HG02973 (cell line): ENCODE results near the gene TARS2.

Experiments used
- ATAC-seq: cut with Tn5 transposase; IDR thresholded peaks from one replicate; pipeline ENCODE4 v1.9.1; 2021; ENCODE audit warnings: moderate library complexity; ENCODE audit not compliant: unreplicated experiment

The TARS2 gene

GRCh38 chr1:150507912-150508864 is 21.0 kb downstream of the TARS2 start, which contains the start of gene ECM1:
Gene ECM1 (plus strand): TSS chr1:150508109. CDS start chr1:150508210, 101 bp downstream.
- no peak for ATAC-seq

- ATAC-seq: no peak
Measured at GRCh38 chr1:150508982-150509381, 21.8 kb downstream of the TARS2 start.

- no peak for ATAC-seq
Measured at GRCh38 chr1:150511551-150511950, 24.3 kb downstream of the TARS2 start.

GRCh38 chr1:150511985-150512660 is 24.9 kb downstream of the TARS2 start:
- no peak for ATAC-seq

- ATAC-seq: no peak
Measured at GRCh38 chr1:150512846-150513245, 25.6 kb downstream of the TARS2 start.

- no peak for ATAC-seq
Measured at GRCh38 chr1:150513351-150513791, 26.2 kb downstream of the TARS2 start.

- ATAC-seq: no peak
Measured at GRCh38 chr1:150514260-150514659, 27.0 kb downstream of the TARS2 start.

- no peak for ATAC-seq
Measured at GRCh38 chr1:150514913-150515327, 27.7 kb downstream of the TARS2 start.

GRCh38 chr1:150515328-150516049 is 28.3 kb downstream of the TARS2 start, which contains the start of gene FALEC:
Gene FALEC (plus strand): TSS chr1:150515752.
- peak; percentile 91 for ATAC-seq

- ATAC-seq: no peak
Measured at GRCh38 chr1:150516050-150516591, 28.9 kb downstream of the TARS2 start.

- no peak for ATAC-seq
Measured at GRCh38 chr1:150516616-150517015, 29.4 kb downstream of the TARS2 start.

GRCh38 chr1:150521196-150521968 is 34.2 kb downstream of the TARS2 start:
- no peak for ATAC-seq

GRCh38 chr1:150525348-150525747 is 38.1 kb downstream of the TARS2 start:
- no peak for ATAC-seq

GRCh38 chr1:150528196-150528595 is 41.0 kb downstream of the TARS2 start:
- ATAC-seq: no peak

GRCh38 chr1:150529017-150529416 is 41.8 kb downstream of the TARS2 start:
- no peak for ATAC-seq

GRCh38 chr1:150530491-150531159 is 43.4 kb downstream of the TARS2 start:
- ATAC-seq: no peak

- no peak for ATAC-seq
Measured at GRCh38 chr1:150532860-150533259, 45.6 kb downstream of the TARS2 start.

- ATAC-seq: no peak
Measured at GRCh38 chr1:150534002-150534401, 46.8 kb downstream of the TARS2 start.

GRCh38 chr1:150535511-150536287 is 48.5 kb downstream of the TARS2 start:
- no peak for ATAC-seq
